ENCODE measurements around the gene TEKTIP1.

TEKTIP1 gene

GRCh38 chr19:3503036-3503572 lies 35.9 kb upstream of the TEKTIP1 start:
- Histone ChIP-seq H3K9ac (ENCODE audit: low read depth, low read length, poor library complexity, severe bottlenecking) (no peak overlapping the region), H3K36me3 (ENCODE audit: insufficient read depth, low read length) (no peaks in the 10 kb centered on the region), H3K9me3 (ENCODE audit: insufficient read depth, low read depth, low read length) (no peaks in the 10 kb centered on the region), H3K9me2 (replicated peaks; ENCODE audit: low read depth, low read length) (no peaks in the 10 kb centered on the region), H3K27me3 (ENCODE audit: insufficient read depth, low read length, poor library complexity, severe bottlenecking) (no peaks in the 10 kb centered on the region), H3K4me1 (ENCODE audit: insufficient read depth, low read length, poor library complexity, severe bottlenecking) (peaks cover 31% of the 10 kb centered on the region), H3K79me2 (ENCODE audit: insufficient read depth, low read length) (peaks cover 38% of the 10 kb centered on the region), H2AFZ (ENCODE audit: low read length) (no peak overlapping the region), H3F3A (ENCODE audit: low read depth) (no peaks in the 10 kb centered on the region), H4K20me1 (ENCODE audit: insufficient read depth, low read length, poor library complexity, severe bottlenecking) (peaks cover 16% of the 10 kb centered on the region), H3K4me3 (ENCODE audit: low read length, poor library complexity, severe bottlenecking) (no peak overlapping the region), H3K4me2 (ENCODE audit: low read depth, low read length, poor library complexity, severe bottlenecking) (no peak overlapping the region)
- no peak for TF ChIP-seq EZH2phosphoT487 (IDR thresholded peaks at IDR 0.05; ENCODE audit: borderline replicate concordance)
- TF ChIP-seq, protein P1, sequence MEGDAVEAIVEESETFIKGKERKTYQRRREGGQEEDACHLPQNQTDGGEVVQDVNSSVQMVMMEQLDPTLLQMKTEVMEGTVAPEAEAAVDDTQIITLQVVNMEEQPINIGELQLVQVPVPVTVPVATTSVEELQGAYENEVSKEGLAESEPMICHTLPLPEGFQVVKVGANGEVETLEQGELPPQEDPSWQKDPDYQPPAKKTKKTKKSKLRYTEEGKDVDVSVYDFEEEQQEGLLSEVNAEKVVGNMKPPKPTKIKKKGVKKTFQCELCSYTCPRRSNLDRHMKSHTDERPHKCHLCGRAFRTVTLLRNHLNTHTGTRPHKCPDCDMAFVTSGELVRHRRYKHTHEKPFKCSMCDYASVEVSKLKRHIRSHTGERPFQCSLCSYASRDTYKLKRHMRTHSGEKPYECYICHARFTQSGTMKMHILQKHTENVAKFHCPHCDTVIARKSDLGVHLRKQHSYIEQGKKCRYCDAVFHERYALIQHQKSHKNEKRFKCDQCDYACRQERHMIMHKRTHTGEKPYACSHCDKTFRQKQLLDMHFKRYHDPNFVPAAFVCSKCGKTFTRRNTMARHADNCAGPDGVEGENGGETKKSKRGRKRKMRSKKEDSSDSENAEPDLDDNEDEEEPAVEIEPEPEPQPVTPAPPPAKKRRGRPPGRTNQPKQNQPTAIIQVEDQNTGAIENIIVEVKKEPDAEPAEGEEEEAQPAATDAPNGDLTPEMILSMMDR (conservative IDR thresholded peaks at IDR 0.05; ENCODE audit: low read length) = no peak

DNA sequence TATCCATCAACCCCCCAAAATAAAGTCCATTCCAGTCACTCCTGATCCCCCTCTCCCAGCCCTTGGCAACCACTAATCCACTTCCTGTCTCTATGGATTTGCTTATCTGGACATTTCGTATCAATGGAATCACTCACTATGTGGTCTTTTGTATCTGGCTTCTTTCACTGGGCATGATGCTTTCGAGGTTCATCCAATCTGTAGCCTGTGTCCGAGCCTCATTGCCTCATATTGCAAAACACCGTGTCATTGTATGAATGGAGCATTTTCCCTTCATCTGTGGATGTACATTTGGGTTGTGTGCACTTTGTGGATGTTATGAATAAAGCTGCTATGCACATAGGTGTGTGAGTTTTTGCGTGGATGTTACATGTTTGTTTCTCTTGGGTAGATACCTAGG lies 34.2 kb upstream of the TEKTIP1 start:
- H3K4me2 ChIP-seq (ENCODE audit: low read depth, low read length, poor library complexity, severe bottlenecking) = peak overlapping the region; percentile 84
- H2AFZ ChIP-seq (ENCODE audit: low read length) = no peak overlapping the region
- H3K36me3 ChIP-seq (ENCODE audit: insufficient read depth, low read length) = no peaks in the 10 kb centered on the region
- H3K9ac ChIP-seq (ENCODE audit: low read depth, low read length, poor library complexity, severe bottlenecking) = peak overlapping the region; percentile 87
- H3K9me3 ChIP-seq (ENCODE audit: insufficient read depth, low read depth, low read length) = no peaks in the 10 kb centered on the region
- TF ChIP-seq EZH2phosphoT487 (IDR thresholded peaks at IDR 0.05; ENCODE audit: borderline replicate concordance) = no peak
- TF ChIP-seq, protein P1 (conservative IDR thresholded peaks at IDR 0.05; ENCODE audit: low read length) = no peak
- no peaks in the 10 kb centered on the region for H3K27me3 ChIP-seq (ENCODE audit: insufficient read depth, low read length, poor library complexity, severe bottlenecking)
- H3K4me1 ChIP-seq (ENCODE audit: insufficient read depth, low read length, poor library complexity, severe bottlenecking) = peaks cover 39% of the 10 kb centered on the region
- no peaks in the 10 kb centered on the region for H3K9me2 ChIP-seq (replicated peaks; ENCODE audit: low read depth, low read length)
- no peak overlapping the region for H3K4me3 ChIP-seq (ENCODE audit: low read length, poor library complexity, severe bottlenecking)
- peaks cover 31% of the 10 kb centered on the region for H4K20me1 ChIP-seq (ENCODE audit: insufficient read depth, low read length, poor library complexity, severe bottlenecking)
- no peaks in the 10 kb centered on the region for H3F3A ChIP-seq (ENCODE audit: low read depth)
- H3K79me2 ChIP-seq (ENCODE audit: insufficient read depth, low read length) = peaks cover 43% of the 10 kb centered on the region

DNA sequence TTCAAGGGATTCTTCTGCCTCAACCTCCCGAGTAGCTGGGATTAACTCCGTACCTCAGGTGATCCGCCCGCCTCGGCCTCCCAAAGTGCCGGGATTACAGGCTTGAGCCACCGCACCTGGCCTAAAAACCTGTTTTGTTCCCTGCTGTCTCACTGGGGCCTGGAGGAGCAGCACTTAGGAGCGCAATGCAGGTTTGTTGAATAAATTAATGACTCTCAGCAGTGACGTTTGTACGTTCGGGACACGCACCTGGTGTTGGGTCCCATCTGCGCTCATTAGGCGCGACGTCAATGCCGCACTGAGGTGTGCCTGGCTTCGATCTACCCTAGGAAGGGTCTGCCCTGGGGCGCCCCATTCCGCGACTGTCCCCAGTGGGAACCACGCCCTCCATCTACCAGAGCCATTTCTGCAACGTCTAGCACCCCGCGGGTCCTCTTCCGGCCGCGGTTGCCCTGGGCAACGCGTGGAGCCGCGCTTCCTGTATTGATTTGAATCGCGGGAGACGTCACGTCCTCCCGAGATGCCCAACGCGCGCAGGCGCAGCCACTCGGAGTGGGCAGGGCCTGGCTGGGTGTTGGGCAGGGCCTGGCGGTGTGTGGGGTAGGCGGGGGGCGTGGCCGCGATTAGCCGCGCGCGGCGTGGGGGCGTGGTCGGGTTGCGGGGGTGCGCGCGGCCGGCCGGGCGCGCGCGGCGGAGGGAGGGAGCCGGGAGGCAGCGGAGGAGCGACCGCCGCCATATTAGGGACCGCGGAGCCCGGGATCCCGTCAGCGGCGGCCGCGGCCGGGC lies 33.2 kb upstream of the TEKTIP1 start, which contains the start of gene FZR1:
FZR1 (plus strand) TSS at position 714 of the 786 bp plus-strand sequence. CDS start 16,679 bp downstream, outside the sequence.
- Histone ChIP-seq H3K27me3 (ENCODE audit: insufficient read depth, low read length, poor library complexity, severe bottlenecking) (no peaks in the 10 kb centered on the region), H3K4me1 (ENCODE audit: insufficient read depth, low read length, poor library complexity, severe bottlenecking) (peaks cover 43% of the 10 kb centered on the region), H3K9me3 (ENCODE audit: insufficient read depth, low read depth, low read length) (no peaks in the 10 kb centered on the region), H3K9ac (ENCODE audit: low read depth, low read length, poor library complexity, severe bottlenecking) (peak within 1 kb of the TSS; percentile 94), H3F3A (ENCODE audit: low read depth) (no peaks in the 10 kb centered on the region), H3K4me3 (ENCODE audit: low read length, poor library complexity, severe bottlenecking) (peak within 1 kb of the TSS; percentile 99), H4K20me1 (ENCODE audit: insufficient read depth, low read length, poor library complexity, severe bottlenecking) (peaks cover 41% of the 10 kb centered on the region), H3K9me2 (replicated peaks; ENCODE audit: low read depth, low read length) (no peaks in the 10 kb centered on the region), H2AFZ (ENCODE audit: low read length) (peak within 1 kb of the TSS; percentile 73), H3K79me2 (ENCODE audit: insufficient read depth, low read length) (peaks cover 47% of the 10 kb centered on the region), H3K4me2 (ENCODE audit: low read depth, low read length, poor library complexity, severe bottlenecking) (peak within 1 kb of the TSS; percentile 100), H3K36me3 (ENCODE audit: insufficient read depth, low read length) (no peaks in the 10 kb centered on the region)
- TF ChIP-seq, protein P1 (conservative IDR thresholded peaks at IDR 0.05; ENCODE audit: low read length) = no peak
- no peak for TF ChIP-seq EZH2phosphoT487 (IDR thresholded peaks at IDR 0.05; ENCODE audit: borderline replicate concordance)
